DOHH2 (cell line): ENCODE data around the gene DNAL1.

Experiments
- CTCF ChIP-seq: fragments of 200-600 bp; sonication (generic); IDR thresholded peaks from one replicate; pipeline ENCODE4 v1.5.1; 2014; ENCODE audit warnings: antibody characterized with exemption, mild to moderate bottlenecking, low read depth, low read length; ENCODE audit not compliant: poor library complexity, severe bottlenecking
- EZH2phosphoT487 ChIP-seq: fragments of 200-600 bp; sonication (generic); IDR thresholded peaks from 2 replicates; pipeline ENCODE4 v1.6.1; 2017; ENCODE audit warnings: borderline replicate concordance, mild to moderate bottlenecking, antibody characterized with exemption, low read length, moderate library complexity, mixed read lengths

- TF ChIP-seq CTCF (no peak), EZH2phosphoT487 (no peak)
Observed at GRCh38 chr14:73738518-73739173, 93.9 kb downstream of the DNAL1 start.
